Suppressor macrophage treated with lipopolysaccharide for 4 hours (primary cell): ENCODE measurements around the gene FOXN3.

Source experiments
- DNase-seq: peaks from one replicate; pipeline ENCODE4 v3.0.0-alpha.2; 2020

The FOXN3 gene

GRCh38 chr14:89430391-89431236 is 13.6 kb upstream of the FOXN3 start:
- DNase-seq, result peak; percentile 65

- no peak for DNase-seq
These were observed 12.5 kb upstream of the FOXN3 start for GRCh38 chr14:89429199-89430181.

- no peak for DNase-seq
These were observed 11.6 kb upstream of the FOXN3 start for GRCh38 chr14:89428546-89429198.

- no peak for DNase-seq
These were observed 11.1 kb upstream of the FOXN3 start for GRCh38 chr14:89428173-89428523.

- no peak for DNase-seq
These were observed 10.6 kb upstream of the FOXN3 start for GRCh38 chr14:89427426-89428172.

- DNase-seq, result peak; percentile 46
These were observed 8.9 kb upstream of the FOXN3 start for GRCh38 chr14:89425931-89426330.

- DNase-seq, result no peak
These were observed 7.2 kb upstream of the FOXN3 start for GRCh38 chr14:89424241-89424640.

- DNase-seq, result no peak
These were observed 5.9 kb upstream of the FOXN3 start for GRCh38 chr14:89422952-89423345.

- DNase-seq, result no peak
These were observed 5.3 kb upstream of the FOXN3 start for GRCh38 chr14:89422181-89422951.

- no peak for DNase-seq
These were observed 3.5 kb upstream of the FOXN3 start for GRCh38 chr14:89420502-89420901.

- DNase-seq, result no peak
These were observed 3.0 kb upstream of the FOXN3 start for GRCh38 chr14:89419973-89420482.

- DNase-seq, result peak; percentile 36
These were observed 1.9 kb upstream of the FOXN3 start for GRCh38 chr14:89418976-89419375.

GRCh38 chr14:89418452-89418851 is 1.4 kb upstream of the FOXN3 start:
- no peak for DNase-seq

GRCh38 chr14:89417465-89418225 is 612 bp upstream of the FOXN3 start:
- peak; percentile 59 for DNase-seq

- peak; percentile 97 for DNase-seq
These were observed 734 bp downstream of the FOXN3 start for GRCh38 chr14:89416002-89416995.

GRCh38 chr14:89415159-89415558 is 1.9 kb downstream of the FOXN3 start:
- DNase-seq, result no peak

GRCh38 chr14:89411976-89412375 is 5.1 kb downstream of the FOXN3 start:
- DNase-seq, result no peak

GRCh38 chr14:89409961-89410360 is 7.1 kb downstream of the FOXN3 start:
- DNase-seq, result peak; percentile 29
